CD14-positive monocyte (primary cell): ENCODE data around the gene CHD3. TPM values are rescaled to one million over a fixed set of nuclear protein-coding genes. Genes with fewer than 3 reads are reported as not detected.

ENCODE experiments used
- DNase-seq, 3 donors: peaks; one replicate each; pipeline ENCODE4 v3.0.0-alpha.2; 2011 to 2022
- H2AFZ ChIP-seq: 2 replicates; pipeline ENCODE4 v1.6.0; 2012; ENCODE audit warnings: mild to moderate bottlenecking, low read depth, low read length, inconsistent platforms; ENCODE audit not compliant: insufficient read depth, poor library complexity, severe bottlenecking
- H3K27ac ChIP-seq, 2 donors: 1 replicate in 1 of 2; 2 replicates in 1 of 2; pipeline ENCODE4 v1.5.1; 2012 to 2013; ENCODE audit warnings: low read length in 2 of 2, control low read depth in 1 of 2, inconsistent platforms in 1 of 2, low read depth in 1 of 2, mild to moderate bottlenecking in 1 of 2
- H3K27me3 ChIP-seq, 2 donors: one replicate each; pipeline versions ENCODE4 v1.6.0 to v1.6.1; 2011 to 2013; ENCODE audit warnings: low read length in 2 of 2; ENCODE audit not compliant: control insufficient read depth in 2 of 2, insufficient read depth in 2 of 2
- H3K36me3 ChIP-seq, 2 donors: replicated peaks in 1 of 2; 1 replicate in 1 of 2; 2 replicates in 1 of 2; pipeline versions ENCODE4 v1.5.1 to v1.6.1; 2012 to 2013; ENCODE audit warnings: low read length in 2 of 2, control low read depth in 1 of 2, inconsistent platforms in 1 of 2, mild to moderate bottlenecking in 1 of 2; ENCODE audit not compliant: insufficient read depth in 2 of 2, control insufficient read depth in 1 of 2
- H3K4me1 ChIP-seq, 2 donors: 1 replicate in 1 of 2; 2 replicates in 1 of 2; pipeline versions ENCODE4 v1.5.1 to v1.6.1; 2012 to 2013; ENCODE audit warnings: low read length in 2 of 2, control low read depth in 1 of 2, inconsistent platforms in 1 of 2, mild to moderate bottlenecking in 1 of 2, moderate library complexity in 1 of 2; ENCODE audit not compliant: insufficient read depth in 2 of 2, control insufficient read depth in 1 of 2
- H3K4me2 ChIP-seq: replicated peaks from 2 replicates; pipeline ENCODE3; 2012; ENCODE audit warnings: low read length, moderate library complexity, mild to moderate bottlenecking; ENCODE audit not compliant: poor library complexity, severe bottlenecking; ENCODE audit errors: extremely low read depth
- H3K4me3 ChIP-seq, 3 experiments: fragments of 200-600 bp in 1 of 3; sonication (generic) in 1 of 3; replicated peaks in 1 of 3; 1 replicate in 2 of 3; 2 replicates in 1 of 3; pipeline ENCODE4 v1.5.1; 2011 to 2013; ENCODE audit warnings: low read length in 3 of 3, mild to moderate bottlenecking in 3 of 3, control low read depth in 2 of 3, low read depth in 2 of 3, inconsistent platforms in 1 of 3, moderate library complexity in 1 of 3
- H3K79me2 ChIP-seq: 2 replicates; pipeline ENCODE4 v1.6.0; 2012; ENCODE audit warnings: mild to moderate bottlenecking, control low read depth, inconsistent platforms, low read length, moderate library complexity; ENCODE audit not compliant: insufficient read depth
- H3K9ac ChIP-seq: 2 replicates; pipeline ENCODE4 v1.6.0; 2017; ENCODE audit warnings: low read length, mild to moderate bottlenecking; ENCODE audit not compliant: insufficient read depth, poor library complexity, severe bottlenecking
- H3K9me3 ChIP-seq, 2 donors: replicated peaks in 1 of 2; 1 replicate in 1 of 2; 2 replicates in 1 of 2; pipeline versions ENCODE4 v1.5.1 to v1.6.1; 2012 to 2013; ENCODE audit warnings: low read length in 2 of 2, control low read depth in 1 of 2; ENCODE audit not compliant: control insufficient read depth in 1 of 2, insufficient read depth in 1 of 2
- H4K20me1 ChIP-seq: 2 replicates; pipeline ENCODE4 v1.6.0; 2012; ENCODE audit warnings: mild to moderate bottlenecking, low read length, control low read depth, moderate library complexity; ENCODE audit not compliant: insufficient read depth
- H3K27ac Mint-ChIP-seq, 7 donors: one replicate each; pipeline ENCODE4 v1.8.0; 2020; ENCODE audit warnings: mild to moderate bottlenecking in 7 of 7, mixed read lengths in 7 of 7, moderate library complexity in 6 of 7, inconsistent platforms in 2 of 7
- H3K27me3 Mint-ChIP-seq, 3 donors: one replicate each; pipeline ENCODE4 v1.8.0; 2021 to 2022; ENCODE audit warnings: low read depth in 3 of 3, mild to moderate bottlenecking in 3 of 3, mixed read lengths in 3 of 3, moderate library complexity in 3 of 3, inconsistent platforms in 1 of 3
- H3K36me3 Mint-ChIP-seq, 2 donors: one replicate each; pipeline ENCODE4 v1.8.0; 2020; ENCODE audit warnings: mixed read lengths in 2 of 2, inconsistent platforms in 1 of 2, mild to moderate bottlenecking in 1 of 2
- H3K4me1 Mint-ChIP-seq: one replicate; pipeline ENCODE4 v1.8.0; 2020; ENCODE audit warnings: mild to moderate bottlenecking, mixed read lengths
- H3K4me3 Mint-ChIP-seq, 2 donors: one replicate each; pipeline ENCODE4 v1.8.0; 2020; ENCODE audit warnings: mild to moderate bottlenecking in 2 of 2, mixed read lengths in 2 of 2, moderate library complexity in 1 of 2
- H3K9me3 Mint-ChIP-seq, 7 donors: one replicate each; pipeline ENCODE4 v1.8.0; 2020 to 2022; ENCODE audit warnings: mixed read lengths in 7 of 7, mild to moderate bottlenecking in 6 of 7, moderate library complexity in 6 of 7, inconsistent platforms in 2 of 7
- WGBS: methylation state at CpG from one replicate; pipeline ENCODE4 v1.1.5; 2013; ENCODE audit warnings: missing lambda C conversion rate; ENCODE audit not compliant: insufficient coverage; 5-methylcytosine and 5-hydroxymethylcytosine counted together
- intact Hi-C, 2 donors: fragments of 100-400 bp; cut with micrococcal nuclease; formaldehyde crosslinking; loops; one replicate each; pipeline versions ENCODE4 v1.15.0 to v1.15.1; 2023
- polyA plus RNA-seq, 3 donors: library from polyadenylated mRNA; depleted of rRNA in 1 of 3; unstranded in 2 of 3; stranded (reverse) in 1 of 3; fragments of 300-500 nt in 2 of 3; fragments of >200 nt in 1 of 3; fragmentation: Illumina TruSeq in 2 of 3; gene quantifications; 1 replicate in 2 of 3; 2 replicates in 1 of 3; pipeline ENCODE4 v1.2.3, GENCODE V29; 2012 to 2021
- TF ChIP-seq, protein P1 (sequence below): fragments of 200-600 bp; IDR thresholded peaks from one replicate; pipeline ENCODE4 v1.8.0; 2022; ENCODE audit warnings: antibody characterized with exemption, mild to moderate bottlenecking

Gene CHD3
- polyA plus RNA-seq, 3 donors, result 0.55 to 67.9 (median 0.91) TPM

DNA sequence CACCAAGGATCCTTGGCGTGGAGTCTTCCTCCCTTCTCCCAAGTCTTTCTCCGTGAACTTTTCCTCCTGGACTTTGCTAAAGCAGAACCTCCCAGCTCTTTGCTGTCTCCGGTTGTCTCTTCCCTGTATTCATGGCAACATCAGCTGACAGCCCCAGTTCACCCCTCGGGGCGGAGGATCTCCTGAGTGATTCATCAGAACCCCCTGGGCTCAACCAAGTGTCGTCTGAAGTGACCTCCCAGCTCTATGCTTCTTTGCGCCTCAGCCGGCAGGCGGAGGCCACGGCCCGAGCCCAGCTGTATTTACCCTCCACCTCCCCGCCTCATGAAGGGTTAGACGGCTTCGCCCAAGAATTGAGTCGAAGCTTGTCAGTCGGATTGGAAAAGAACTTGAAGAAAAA is 44.4 kb downstream of the CHD3 start:
- peaks cover 53% of the 10 kb centered on the region for H3K79me2 ChIP-seq
- 0% methylated on average over 6 of the region's 16 CpGs for WGBS

GRCh38 chr17:7935859-7936258 is 47.3 kb downstream of the CHD3 start:
- no peak overlapping the region for H2AFZ ChIP-seq
- H3K4me3 ChIP-seq, result no peak overlapping the region
- H3K79me2 ChIP-seq, result peaks cover 45% of the 10 kb centered on the region
- H3K4me2 ChIP-seq, result no peak overlapping the region
- H3K9ac ChIP-seq, result no peak overlapping the region
- H3K27ac ChIP-seq, result no peak overlapping the region
- H3K4me1 ChIP-seq, result peaks cover 23 to 28% of the 10 kb centered on the region in 2 donors
- TF ChIP-seq, protein P1, sequence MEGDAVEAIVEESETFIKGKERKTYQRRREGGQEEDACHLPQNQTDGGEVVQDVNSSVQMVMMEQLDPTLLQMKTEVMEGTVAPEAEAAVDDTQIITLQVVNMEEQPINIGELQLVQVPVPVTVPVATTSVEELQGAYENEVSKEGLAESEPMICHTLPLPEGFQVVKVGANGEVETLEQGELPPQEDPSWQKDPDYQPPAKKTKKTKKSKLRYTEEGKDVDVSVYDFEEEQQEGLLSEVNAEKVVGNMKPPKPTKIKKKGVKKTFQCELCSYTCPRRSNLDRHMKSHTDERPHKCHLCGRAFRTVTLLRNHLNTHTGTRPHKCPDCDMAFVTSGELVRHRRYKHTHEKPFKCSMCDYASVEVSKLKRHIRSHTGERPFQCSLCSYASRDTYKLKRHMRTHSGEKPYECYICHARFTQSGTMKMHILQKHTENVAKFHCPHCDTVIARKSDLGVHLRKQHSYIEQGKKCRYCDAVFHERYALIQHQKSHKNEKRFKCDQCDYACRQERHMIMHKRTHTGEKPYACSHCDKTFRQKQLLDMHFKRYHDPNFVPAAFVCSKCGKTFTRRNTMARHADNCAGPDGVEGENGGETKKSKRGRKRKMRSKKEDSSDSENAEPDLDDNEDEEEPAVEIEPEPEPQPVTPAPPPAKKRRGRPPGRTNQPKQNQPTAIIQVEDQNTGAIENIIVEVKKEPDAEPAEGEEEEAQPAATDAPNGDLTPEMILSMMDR, result no peak
- DNase-seq, result no peak
- intact Hi-C loops, result no loop called here
- H3K4me1 Mint-ChIP-seq, result peaks cover 31% of the 10 kb centered on the region
- peaks cover 38 to 62% of the 10 kb centered on the region in 2 donors for H3K36me3 ChIP-seq
- peaks cover 0 to 7% (median 1%) of the 10 kb centered on the region in 3 donors for H3K27me3 Mint-ChIP-seq
- H3K27me3 ChIP-seq, result no peaks in the 10 kb centered on the region
- no peak overlapping the region for H3K4me3 Mint-ChIP-seq
- no peaks in the 10 kb centered on the region for H3K9me3 ChIP-seq
- H3K36me3 Mint-ChIP-seq, result peaks cover 53 to 65% of the 10 kb centered on the region in 2 donors
- H3K27ac Mint-ChIP-seq, result peak overlapping the region in 1 of 7 donors; percentile 51
- no peaks in the 10 kb centered on the region for H3K9me3 Mint-ChIP-seq
- no peaks in the 10 kb centered on the region for H4K20me1 ChIP-seq

More for the DNA sequence above, 44.4 kb downstream of the CHD3 start:
- H3K36me3 ChIP-seq, result peaks cover 19 to 46% of the 10 kb centered on the region in 2 donors
- TF ChIP-seq, protein P1, result peak; percentile 22
- no peaks in the 10 kb centered on the region for H4K20me1 ChIP-seq
- peaks cover 0 to 4% (median 1%) of the 10 kb centered on the region in 3 donors for H3K27me3 Mint-ChIP-seq
- no peaks in the 10 kb centered on the region for H3K27me3 ChIP-seq
- H3K27ac Mint-ChIP-seq, result peak overlapping the region; percentile 95 to 100 (median 99)
- peak; percentile 83 to 91 (median 88) for DNase-seq
- H3K4me3 Mint-ChIP-seq, result peak overlapping the region; percentile 97 to 100
- intact Hi-C loops, result loop anchor here in 1 of 2 donors (5.0 kb wide), 1 partner anchor 91 kb away; no protein-coding TSS in a partner anchor
- H3K4me3 ChIP-seq, result peak overlapping the region; percentile 68 to 86 (median 78)
- H3K27ac ChIP-seq, result peak overlapping the region; percentile 74 to 88
- H3K9ac ChIP-seq, result peak overlapping the region; percentile 71
- no peaks in the 10 kb centered on the region for H3K9me3 ChIP-seq
- peak overlapping the region; percentile 79 for H2AFZ ChIP-seq
- H3K4me1 ChIP-seq, result peaks cover 26 to 37% of the 10 kb centered on the region in 2 donors
- H3K4me2 ChIP-seq, result peak overlapping the region; percentile 84
- H3K9me3 Mint-ChIP-seq, result peaks cover 0 to 2% (median 0%) of the 10 kb centered on the region in 7 donors
- peaks cover 40 to 53% of the 10 kb centered on the region in 2 donors for H3K36me3 Mint-ChIP-seq
- peaks cover 38% of the 10 kb centered on the region for H3K4me1 Mint-ChIP-seq
